IMR-90 (cell line): ENCODE data around the gene PFKFB2. TPM values are rescaled to one million over a fixed set of nuclear protein-coding genes. Genes with fewer than 3 reads are reported as not detected.

Experiments
- ATAC-seq: fragments of 200-7000 bp; cut with Tn5 transposase; 2 replicates; pipeline ENCODE4 v1.9.1; 2020; ENCODE audit warnings: low read depth, mild to moderate bottlenecking, moderate library complexity
- BruUV-seq: library from RNA; stranded (reverse); fragments of 400-500 nt; replicated peaks from 2 replicates; lab custom pipeline; 2021; lab: Mats Ljungman, UMichigan
- CTCF ChIA-PET: fragments of 300-600 bp; formaldehyde crosslinking; extraction: SDS; loops from one replicate; lab custom pipeline; 2021; ENCODE audit warnings: antibody characterized with exemption; lab: Yijun Ruan, JAX
- POLR2A ChIA-PET: fragments of 300-600 bp; sonication (Branson Sonifier 250); formaldehyde crosslinking; loops from one replicate; lab custom pipeline; 2022; ENCODE audit warnings: antibody characterized with exemption; ENCODE audit not compliant: unreplicated experiment; lab: Charles Lee
- DNase-seq: peaks from one replicate; pipeline ENCODE4 v3.0.0; 2013
- H2AFZ ChIP-seq: replicated peaks from 2 replicates; pipeline ENCODE3; 2013; ENCODE audit warnings: low read length, mild to moderate bottlenecking; ENCODE audit not compliant: poor library complexity
- H2AK5ac ChIP-seq: 2 replicates; pipeline ENCODE4 v1.6.1; 2013; ENCODE audit warnings: low read depth, low read length, inconsistent platforms
- H2AK9ac ChIP-seq: replicated peaks from 2 replicates; pipeline ENCODE3; 2013; ENCODE audit warnings: mild to moderate bottlenecking, low read depth, low read length, moderate library complexity; ENCODE audit not compliant: poor library complexity
- H2BK120ac ChIP-seq: 2 replicates; pipeline ENCODE4 v1.6.1; 2013; ENCODE audit warnings: low read depth, low read length, inconsistent platforms
- H2BK15ac ChIP-seq: 3 replicates; pipeline ENCODE4 v1.6.1; 2013; ENCODE audit warnings: low read depth, low read length, inconsistent platforms
- H2BK20ac ChIP-seq: 2 replicates; pipeline ENCODE4 v1.6.1; 2013; ENCODE audit warnings: low read depth, mild to moderate bottlenecking, inconsistent platforms, low read length, moderate library complexity
- H2BK5ac ChIP-seq: 2 replicates; pipeline ENCODE4 v1.6.1; 2013; ENCODE audit warnings: mild to moderate bottlenecking, low read depth, low read length, inconsistent platforms; ENCODE audit not compliant: poor library complexity, severe bottlenecking
- H3K14ac ChIP-seq: replicated peaks from 2 replicates; pipeline ENCODE4 v1.6.1; 2013; ENCODE audit warnings: low read depth, low read length, inconsistent platforms
- H3K18ac ChIP-seq: 2 replicates; pipeline ENCODE4 v1.6.1; 2013; ENCODE audit warnings: low read depth, low read length, control low read depth
- H3K23ac ChIP-seq: 2 replicates; pipeline ENCODE4 v1.6.1; 2013; ENCODE audit warnings: low read depth, low read length, inconsistent platforms
- H3K27ac ChIP-seq: 2 replicates; pipeline ENCODE4 v1.5.1; 2013; ENCODE audit warnings: mild to moderate bottlenecking, control low read depth, low read length; ENCODE audit not compliant: insufficient read depth
- H3K27me3 ChIP-seq: 2 replicates; pipeline ENCODE4 v1.6.1; 2013; ENCODE audit warnings: low read length; ENCODE audit not compliant: control insufficient read depth, insufficient read depth
- H3K36me3 ChIP-seq: 2 replicates; pipeline ENCODE4 v1.6.1; 2013; ENCODE audit warnings: low read length, mixed read lengths; ENCODE audit not compliant: control insufficient read depth, insufficient read depth
- H3K4ac ChIP-seq: 2 replicates; pipeline ENCODE4 v1.6.1; 2013; ENCODE audit warnings: low read depth, low read length, inconsistent platforms
- H3K4me1 ChIP-seq: 2 replicates; pipeline ENCODE4 v1.6.1; 2013; ENCODE audit warnings: low read length, mixed read lengths; ENCODE audit not compliant: control insufficient read depth, insufficient read depth
- H3K4me2 ChIP-seq: 2 replicates; pipeline ENCODE4 v1.6.1; 2013; ENCODE audit warnings: low read depth, mild to moderate bottlenecking, control low read depth, low read length, moderate library complexity
- H3K4me3 ChIP-seq: 2 replicates; pipeline ENCODE4 v1.5.1; 2013; ENCODE audit warnings: low read depth, mild to moderate bottlenecking, control low read depth, low read length, moderate library complexity; ENCODE audit not compliant: insufficient read depth
- H3K56ac ChIP-seq: 2 replicates; pipeline ENCODE4 v1.6.1; 2013; ENCODE audit warnings: low read length, inconsistent platforms; ENCODE audit not compliant: insufficient read depth; ENCODE audit errors: extremely low read depth
- H3K79me1 ChIP-seq, 2 experiments: 2 replicates each; pipeline ENCODE4 v1.6.1; 2013; ENCODE audit warnings: low read length in 2 of 2, inconsistent platforms in 1 of 2, low read depth in 1 of 2
- H3K9ac ChIP-seq: 2 replicates; pipeline ENCODE4 v1.6.1; 2013; ENCODE audit warnings: low read depth, low read length, control low read depth
- H3K9me1 ChIP-seq: 2 replicates; pipeline ENCODE4 v1.6.1; 2013; ENCODE audit warnings: low read length, inconsistent platforms; ENCODE audit not compliant: insufficient read depth
- H3K9me3 ChIP-seq: 2 replicates; pipeline ENCODE4 v1.6.1; 2013; ENCODE audit warnings: low read length; ENCODE audit not compliant: control insufficient read depth, insufficient read depth
- H4K20me1 ChIP-seq: 2 replicates; pipeline ENCODE4 v1.6.1; 2013; ENCODE audit warnings: low read length, inconsistent platforms; ENCODE audit not compliant: insufficient read depth
- H4K5ac ChIP-seq: 2 replicates; pipeline ENCODE4 v1.6.1; 2013; ENCODE audit warnings: mild to moderate bottlenecking, low read depth, low read length, control low read depth
- H4K8ac ChIP-seq, 2 experiments: 2 replicates each; pipeline ENCODE4 v1.6.1; 2013; ENCODE audit warnings: low read depth in 2 of 2, low read length in 2 of 2, control low read depth in 1 of 2, inconsistent platforms in 1 of 2
- H4K91ac ChIP-seq: 2 replicates; pipeline ENCODE4 v1.6.1; 2013; ENCODE audit warnings: low read depth, low read length, inconsistent platforms; ENCODE audit not compliant: insufficient read depth
- BHLHE40 ChIP-seq: fragments of 150-350 bp; IDR thresholded peaks from 2 replicates; pipeline ENCODE4 v1.6.1; 2016; ENCODE audit warnings: mild to moderate bottlenecking, low read depth, low read length
- CEBPB ChIP-seq: IDR thresholded peaks from 2 replicates; pipeline ENCODE4 v1.6.1; 2012; ENCODE audit warnings: low read depth, low read length, improper control_type of control experiment
- CHD1 ChIP-seq: IDR thresholded peaks from 2 replicates; pipeline ENCODE4 v1.6.1; 2012; ENCODE audit warnings: low read depth, low read length, improper control_type of control experiment
- MAFK ChIP-seq: IDR thresholded peaks from 2 replicates; pipeline ENCODE4 v1.6.1; 2012; ENCODE audit warnings: low read depth, low read length, improper control_type of control experiment
- MAZ ChIP-seq: IDR thresholded peaks from 2 replicates; pipeline ENCODE4 v1.6.1; 2012; ENCODE audit warnings: low read depth, mild to moderate bottlenecking, low read length, improper control_type of control experiment, moderate library complexity, borderline replicate concordance
- MXI1 ChIP-seq: IDR thresholded peaks from 2 replicates; pipeline ENCODE4 v1.6.1; 2012; ENCODE audit warnings: low read depth, mild to moderate bottlenecking, low read length, moderate library complexity, borderline replicate concordance
- NFE2L2 ChIP-seq: fragments of 150-350 bp; IDR thresholded peaks from 2 replicates; pipeline ENCODE4 v1.6.1; 2016; ENCODE audit warnings: low read depth, mild to moderate bottlenecking, low read length
- POLR2A ChIP-seq: IDR thresholded peaks from 2 replicates; pipeline ENCODE4 v1.6.1; 2012; ENCODE audit warnings: mild to moderate bottlenecking, low read depth, low read length
- RCOR1 ChIP-seq: IDR thresholded peaks from 2 replicates; pipeline ENCODE4 v1.6.1; 2012; ENCODE audit warnings: mild to moderate bottlenecking, low read length, improper control_type of control experiment; ENCODE audit not compliant: insufficient replicate concordance
- RFX5 ChIP-seq: IDR thresholded peaks from 2 replicates; pipeline ENCODE4 v1.8.0; 2012; ENCODE audit warnings: low read depth, mild to moderate bottlenecking, low read length, moderate library complexity
- SMC3 ChIP-seq: fragments of 150-350 bp; IDR thresholded peaks from 2 replicates; pipeline ENCODE4 v1.6.1; 2016; ENCODE audit warnings: low read depth, mild to moderate bottlenecking, antibody characterized with exemption, low read length, moderate library complexity
- WGBS, 2 experiments: methylation state at CpG; one replicate each; pipeline versions ENCODE4 v1.1.5 to v1.1.7; 2013; ENCODE audit warnings: missing lambda C conversion rate in 2 of 2; ENCODE audit not compliant: insufficient read length in 1 of 2; ENCODE audit errors: extremely low coverage in 2 of 2; 5-methylcytosine and 5-hydroxymethylcytosine counted together
- dilution Hi-C: fragments of 300-500 bp; cut with HindIII; formaldehyde crosslinking; loops from one replicate; pipeline ENCODE4 v1.14.3; 2018; ENCODE audit warnings: low sequenced_read_pairs; ENCODE audit not compliant: unreplicated experiment
- in situ Hi-C: fragments of 300-500 bp; cut with MboI; formaldehyde crosslinking; loops from 3 replicates; pipeline ENCODE4 v1.14.3; 2019; ENCODE audit warnings: low sequenced_read_pairs, inconsistent platforms, mixed read lengths
- intact Hi-C: fragments of 100-400 bp; cut with micrococcal nuclease; formaldehyde crosslinking; loops from 2 replicates; pipeline ENCODE4 v1.10.0; 2022
- polyA plus RNA-seq, 3 experiments: library from polyadenylated mRNA; depleted of rRNA; stranded (reverse); fragments of >200 nt; gene quantifications; 2 replicates each; pipeline ENCODE4 v1.2.3, GENCODE V29; 2012; ENCODE audit warnings: low replicate concordance in 1 of 3
- total RNA-seq: library from RNA; depleted of rRNA; stranded (reverse); fragments of >200 nt; gene quantifications from 2 replicates; pipeline ENCODE4 v1.2.3, GENCODE V29; 2012
- TF ChIP-seq, protein P1 (sequence below): fragments of 150-350 bp; IDR thresholded peaks from 2 replicates; pipeline ENCODE4 v1.6.1; 2017; ENCODE audit warnings: mild to moderate bottlenecking, antibody characterized with exemption, low read length, low read depth
- TF ChIP-seq, protein P2 (sequence below): fragments of 150-350 bp; IDR thresholded peaks from 2 replicates; pipeline ENCODE4 v1.6.1; 2016; ENCODE audit warnings: low read depth, mild to moderate bottlenecking, low read length, moderate library complexity, borderline replicate concordance
- TF ChIP-seq, protein P3 (sequence below): conservative IDR thresholded peaks from 2 replicates; pipeline ENCODE4 v1.5.1; 2012; ENCODE audit warnings: mild to moderate bottlenecking, low read depth, low read length, improper control_type of control experiment

PFKFB2 gene
- total and polyA plus RNA-seq, 2 of the 4 experiments (the other 2 are of a cell fraction) = 0.62 to 1.3 TPM

DNA sequence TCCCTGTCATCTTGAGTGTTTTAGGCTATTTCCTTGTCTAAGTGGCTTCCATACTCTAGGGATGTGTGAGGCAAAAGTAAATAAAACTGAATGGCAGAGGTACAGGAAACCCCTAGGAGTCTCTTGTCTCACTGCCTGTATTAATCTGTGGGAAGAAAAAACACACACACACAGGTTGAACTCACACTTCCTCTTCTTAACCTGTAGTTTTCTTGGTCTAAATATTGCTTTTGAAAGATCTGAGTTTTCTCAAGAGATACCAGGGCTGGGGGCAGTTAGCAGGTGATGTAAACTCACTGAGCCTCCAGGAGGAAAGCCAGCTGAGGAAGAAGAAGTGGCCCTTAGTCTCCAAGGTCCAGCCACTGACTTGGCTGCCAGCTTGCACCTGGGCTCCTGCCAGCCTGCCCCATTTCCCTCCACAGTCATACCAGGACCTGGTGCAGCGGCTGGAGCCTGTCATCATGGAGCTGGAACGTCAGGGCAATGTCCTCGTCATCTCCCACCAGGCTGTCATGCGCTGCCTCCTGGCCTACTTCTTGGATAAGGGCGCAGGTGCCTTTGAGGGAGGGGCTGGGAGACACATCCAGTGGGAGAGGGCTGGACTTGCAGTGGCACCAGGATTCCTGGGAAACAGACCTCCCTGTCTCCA lies 16.9 kb downstream of the PFKFB2 start:
- in situ Hi-C loops = no loop called here
- CTCF ChIA-PET = no interaction called here
- intact Hi-C loops = loop anchor here (10.0 kb wide), 2 partner anchors 155 to 315 kb away; no protein-coding TSS in a partner anchor

More for the DNA sequence above, 16.9 kb downstream of the PFKFB2 start:
- Histone ChIP-seq H3K4ac (no peak overlapping the region), H2BK120ac (no peak overlapping the region), H4K91ac (no peak overlapping the region), H4K5ac (no peak overlapping the region), H3K14ac (no peak overlapping the region), H2BK20ac (no peak overlapping the region), H2BK5ac (no peak overlapping the region), H3K27me3 (no peaks in the 10 kb centered on the region), H4K8ac (no peak overlapping the region), H3K9ac (no peak overlapping the region), H3K4me3 (no peak overlapping the region), H3K18ac (no peak overlapping the region), H4K20me1 (no peaks in the 10 kb centered on the region), H3K9me1 (no peaks in the 10 kb centered on the region), H2AK9ac (no peak overlapping the region), H3K4me2 (no peak overlapping the region), H3K36me3 (no peaks in the 10 kb centered on the region), H3K27ac (no peak overlapping the region), H3K23ac (no peak overlapping the region), H3K79me1 (no peaks in the 10 kb centered on the region), H2AK5ac (no peak overlapping the region), H3K56ac (no peak overlapping the region), H3K9me3 (no peaks in the 10 kb centered on the region), H2BK15ac (no peak overlapping the region), H3K4me1 (no peaks in the 10 kb centered on the region), H2AFZ (no peak overlapping the region)
- TF ChIP-seq CHD1 (no peak), POLR2A (no peak), RFX5 (no peak), MAFK (no peak), NFE2L2 (no peak), MAZ (no peak), MXI1 (no peak), BHLHE40 (no peak), CEBPB (no peak), RCOR1 (no peak), SMC3 (no peak)
- TF ChIP-seq, protein P1, sequence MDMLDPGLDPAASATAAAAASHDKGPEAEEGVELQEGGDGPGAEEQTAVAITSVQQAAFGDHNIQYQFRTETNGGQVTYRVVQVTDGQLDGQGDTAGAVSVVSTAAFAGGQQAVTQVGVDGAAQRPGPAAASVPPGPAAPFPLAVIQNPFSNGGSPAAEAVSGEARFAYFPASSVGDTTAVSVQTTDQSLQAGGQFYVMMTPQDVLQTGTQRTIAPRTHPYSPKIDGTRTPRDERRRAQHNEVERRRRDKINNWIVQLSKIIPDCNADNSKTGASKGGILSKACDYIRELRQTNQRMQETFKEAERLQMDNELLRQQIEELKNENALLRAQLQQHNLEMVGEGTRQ = no peak
- TF ChIP-seq, protein P2, sequence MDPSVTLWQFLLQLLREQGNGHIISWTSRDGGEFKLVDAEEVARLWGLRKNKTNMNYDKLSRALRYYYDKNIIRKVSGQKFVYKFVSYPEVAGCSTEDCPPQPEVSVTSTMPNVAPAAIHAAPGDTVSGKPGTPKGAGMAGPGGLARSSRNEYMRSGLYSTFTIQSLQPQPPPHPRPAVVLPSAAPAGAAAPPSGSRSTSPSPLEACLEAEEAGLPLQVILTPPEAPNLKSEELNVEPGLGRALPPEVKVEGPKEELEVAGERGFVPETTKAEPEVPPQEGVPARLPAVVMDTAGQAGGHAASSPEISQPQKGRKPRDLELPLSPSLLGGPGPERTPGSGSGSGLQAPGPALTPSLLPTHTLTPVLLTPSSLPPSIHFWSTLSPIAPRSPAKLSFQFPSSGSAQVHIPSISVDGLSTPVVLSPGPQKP = no peak
- TF ChIP-seq, protein P3, sequence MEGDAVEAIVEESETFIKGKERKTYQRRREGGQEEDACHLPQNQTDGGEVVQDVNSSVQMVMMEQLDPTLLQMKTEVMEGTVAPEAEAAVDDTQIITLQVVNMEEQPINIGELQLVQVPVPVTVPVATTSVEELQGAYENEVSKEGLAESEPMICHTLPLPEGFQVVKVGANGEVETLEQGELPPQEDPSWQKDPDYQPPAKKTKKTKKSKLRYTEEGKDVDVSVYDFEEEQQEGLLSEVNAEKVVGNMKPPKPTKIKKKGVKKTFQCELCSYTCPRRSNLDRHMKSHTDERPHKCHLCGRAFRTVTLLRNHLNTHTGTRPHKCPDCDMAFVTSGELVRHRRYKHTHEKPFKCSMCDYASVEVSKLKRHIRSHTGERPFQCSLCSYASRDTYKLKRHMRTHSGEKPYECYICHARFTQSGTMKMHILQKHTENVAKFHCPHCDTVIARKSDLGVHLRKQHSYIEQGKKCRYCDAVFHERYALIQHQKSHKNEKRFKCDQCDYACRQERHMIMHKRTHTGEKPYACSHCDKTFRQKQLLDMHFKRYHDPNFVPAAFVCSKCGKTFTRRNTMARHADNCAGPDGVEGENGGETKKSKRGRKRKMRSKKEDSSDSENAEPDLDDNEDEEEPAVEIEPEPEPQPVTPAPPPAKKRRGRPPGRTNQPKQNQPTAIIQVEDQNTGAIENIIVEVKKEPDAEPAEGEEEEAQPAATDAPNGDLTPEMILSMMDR = no peak
- BruUV-seq = no TSS peak
- POLR2A ChIA-PET = no interaction called here
- dilution Hi-C loops = no loop called here
- no CpG with 5 or more reads among the region's 5 CpGs for WGBS, 2 experiments
- DNase-seq (no peak), ATAC-seq (no peak)
